PFSK-1 (cell line): ENCODE results near the gene EXOC5.

Experiments
- FOXP2 ChIP-seq: optimal IDR thresholded peaks from 2 replicates; pipeline ENCODE3; 2011; ENCODE audit warnings: borderline replicate concordance, control low read depth, inconsistent platforms; ENCODE audit not compliant: insufficient read depth; ENCODE audit errors: extremely low read length, extremely low read depth
- POLR2AphosphoS5 ChIP-seq: IDR thresholded peaks from 2 replicates; pipeline ENCODE4 v1.6.1; 2012; ENCODE audit warnings: low read depth, mild to moderate bottlenecking, control low read depth, low read length, moderate library complexity
- SIN3A ChIP-seq: IDR thresholded peaks from 2 replicates; pipeline ENCODE4 v1.6.1; 2012; ENCODE audit warnings: mild to moderate bottlenecking, low read length, moderate library complexity, borderline replicate concordance; ENCODE audit not compliant: insufficient read depth
- TAF1 ChIP-seq: IDR thresholded peaks from 2 replicates; pipeline ENCODE4 v1.6.1; 2012; ENCODE audit warnings: low read length, control low read depth, borderline replicate concordance; ENCODE audit not compliant: insufficient read depth
- TF ChIP-seq, protein P1 (sequence below), 2 experiments: IDR thresholded peaks; 2 replicates each; pipeline versions ENCODE4 v1.6.1 to v1.8.0; 2011 to 2012; ENCODE audit warnings: low read depth in 2 of 2, low read length in 2 of 2, control low read depth in 1 of 2, inconsistent platforms in 1 of 2, mild to moderate bottlenecking in 1 of 2, moderate library complexity in 1 of 2; ENCODE audit not compliant: insufficient read depth in 1 of 2

EXOC5 gene

DNA sequence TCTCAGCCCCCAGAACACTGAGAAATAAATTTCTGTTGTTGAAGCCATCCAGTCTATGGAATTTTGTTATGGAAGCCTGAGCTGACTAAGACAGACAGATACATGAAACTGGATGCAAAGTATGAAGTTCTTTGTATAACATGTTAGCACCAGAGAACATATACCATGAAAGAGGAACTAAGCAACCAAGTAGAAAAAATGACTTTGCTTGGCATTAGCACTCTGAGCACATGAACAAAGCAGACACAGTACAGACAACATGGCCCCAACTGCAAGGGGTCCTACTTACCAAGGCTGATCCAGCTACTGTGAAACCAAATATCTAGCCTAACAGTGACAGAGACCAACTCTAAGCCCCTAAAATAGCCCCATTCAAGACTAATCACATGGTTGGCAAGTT lies 13.8 kb downstream of the EXOC5 start:
- TF ChIP-seq SIN3A = no peak
- TF ChIP-seq TAF1 = no peak
- no peak for TF ChIP-seq FOXP2
- no peak for TF ChIP-seq POLR2AphosphoS5
- TF ChIP-seq, protein P1, sequence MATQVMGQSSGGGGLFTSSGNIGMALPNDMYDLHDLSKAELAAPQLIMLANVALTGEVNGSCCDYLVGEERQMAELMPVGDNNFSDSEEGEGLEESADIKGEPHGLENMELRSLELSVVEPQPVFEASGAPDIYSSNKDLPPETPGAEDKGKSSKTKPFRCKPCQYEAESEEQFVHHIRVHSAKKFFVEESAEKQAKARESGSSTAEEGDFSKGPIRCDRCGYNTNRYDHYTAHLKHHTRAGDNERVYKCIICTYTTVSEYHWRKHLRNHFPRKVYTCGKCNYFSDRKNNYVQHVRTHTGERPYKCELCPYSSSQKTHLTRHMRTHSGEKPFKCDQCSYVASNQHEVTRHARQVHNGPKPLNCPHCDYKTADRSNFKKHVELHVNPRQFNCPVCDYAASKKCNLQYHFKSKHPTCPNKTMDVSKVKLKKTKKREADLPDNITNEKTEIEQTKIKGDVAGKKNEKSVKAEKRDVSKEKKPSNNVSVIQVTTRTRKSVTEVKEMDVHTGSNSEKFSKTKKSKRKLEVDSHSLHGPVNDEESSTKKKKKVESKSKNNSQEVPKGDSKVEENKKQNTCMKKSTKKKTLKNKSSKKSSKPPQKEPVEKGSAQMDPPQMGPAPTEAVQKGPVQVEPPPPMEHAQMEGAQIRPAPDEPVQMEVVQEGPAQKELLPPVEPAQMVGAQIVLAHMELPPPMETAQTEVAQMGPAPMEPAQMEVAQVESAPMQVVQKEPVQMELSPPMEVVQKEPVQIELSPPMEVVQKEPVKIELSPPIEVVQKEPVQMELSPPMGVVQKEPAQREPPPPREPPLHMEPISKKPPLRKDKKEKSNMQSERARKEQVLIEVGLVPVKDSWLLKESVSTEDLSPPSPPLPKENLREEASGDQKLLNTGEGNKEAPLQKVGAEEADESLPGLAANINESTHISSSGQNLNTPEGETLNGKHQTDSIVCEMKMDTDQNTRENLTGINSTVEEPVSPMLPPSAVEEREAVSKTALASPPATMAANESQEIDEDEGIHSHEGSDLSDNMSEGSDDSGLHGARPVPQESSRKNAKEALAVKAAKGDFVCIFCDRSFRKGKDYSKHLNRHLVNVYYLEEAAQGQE (IDR thresholded peaks at IDR 0.05; ENCODE audit: insufficient read depth in 1 of 2, low read depth in 2 of 2, low read length in 2 of 2) = no peak

DNA sequence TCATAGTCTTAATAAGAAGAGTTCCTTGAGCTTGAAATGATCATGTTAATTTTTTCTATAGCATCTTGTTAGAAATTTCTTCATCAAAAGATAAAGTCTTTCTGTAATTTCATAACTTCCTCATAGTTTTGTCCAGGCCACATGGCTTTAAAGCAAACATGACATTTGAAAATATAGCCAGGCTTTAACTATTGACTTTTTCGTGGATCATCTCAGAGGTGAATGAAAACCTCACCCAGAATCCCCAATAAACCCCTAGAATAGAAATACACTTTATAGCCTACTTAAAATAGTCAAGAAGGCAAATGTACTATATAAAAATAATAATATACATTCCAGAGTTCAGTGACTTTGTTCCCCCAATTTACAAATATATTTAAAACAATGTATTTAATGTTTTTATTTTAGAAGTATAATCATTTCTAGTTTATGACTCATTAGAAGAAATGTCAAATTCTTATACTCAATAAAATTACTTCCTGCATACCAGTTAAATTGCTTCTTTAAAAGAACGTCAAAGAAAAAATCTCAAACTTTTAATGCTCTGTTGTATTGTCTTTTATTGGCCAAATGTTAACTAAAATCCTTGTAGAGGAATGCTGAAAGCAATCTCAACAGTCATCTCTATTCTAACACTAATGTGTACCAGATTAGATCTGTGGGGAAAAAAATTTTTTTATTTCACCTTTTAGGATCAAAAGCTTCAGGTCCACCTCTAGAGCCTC lies 21.6 kb downstream of the EXOC5 start:
- TF ChIP-seq, protein P1 (IDR thresholded peaks at IDR 0.05; ENCODE audit: insufficient read depth in 1 of 2, low read depth in 2 of 2, low read length in 2 of 2) = no peak
- TF ChIP-seq TAF1 (no peak), FOXP2 (no peak), SIN3A (no peak), POLR2AphosphoS5 (no peak)

DNA sequence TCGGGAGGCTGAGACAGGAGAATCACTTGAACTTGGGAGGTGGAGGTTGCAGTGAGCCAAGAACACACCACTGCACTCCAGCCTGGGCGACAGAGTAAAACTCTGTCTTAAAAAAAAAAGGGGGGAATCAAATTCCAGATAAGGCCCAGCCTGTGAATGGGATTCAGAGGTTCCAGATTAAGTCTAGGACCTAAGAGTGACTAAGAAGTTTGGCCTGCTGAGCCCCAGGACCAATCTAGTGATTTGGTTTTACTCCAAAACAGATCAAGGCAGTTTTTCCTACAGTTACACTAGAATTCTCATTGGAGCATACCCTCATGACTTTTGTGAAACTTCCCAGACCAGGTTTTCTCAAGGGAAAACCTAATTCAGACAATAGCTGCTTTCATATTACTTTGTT lies 22.8 kb downstream of the EXOC5 start:
- TF ChIP-seq SIN3A = no peak
- TF ChIP-seq TAF1 = no peak
- TF ChIP-seq, protein P1 (IDR thresholded peaks at IDR 0.05; ENCODE audit: insufficient read depth in 1 of 2, low read depth in 2 of 2, low read length in 2 of 2) = no peak
- TF ChIP-seq POLR2AphosphoS5 = no peak
- no peak for TF ChIP-seq FOXP2

DNA sequence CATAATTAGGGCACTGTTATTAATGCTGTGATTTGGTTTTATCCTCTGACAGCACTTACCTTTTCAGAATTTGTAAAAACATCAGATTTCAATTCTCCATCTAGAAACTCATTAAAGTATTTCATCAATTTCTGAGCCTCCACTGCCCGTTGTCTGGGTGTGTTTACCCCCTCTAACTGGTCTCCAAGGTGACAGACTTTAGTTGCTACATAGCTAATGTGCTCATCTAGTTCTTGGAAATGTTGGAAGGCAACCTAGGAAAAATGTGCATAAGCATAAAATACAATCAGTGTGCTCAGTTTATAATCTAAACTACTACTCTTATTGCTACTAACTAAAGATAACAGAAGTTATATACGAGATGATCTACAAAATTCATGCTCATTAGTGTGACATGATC lies 24.6 kb downstream of the EXOC5 start:
- no peak for TF ChIP-seq POLR2AphosphoS5
- TF ChIP-seq FOXP2 = no peak
- TF ChIP-seq, protein P1 (IDR thresholded peaks at IDR 0.05; ENCODE audit: insufficient read depth in 1 of 2, low read depth in 2 of 2, low read length in 2 of 2) = no peak
- no peak for TF ChIP-seq SIN3A
- no peak for TF ChIP-seq TAF1

DNA sequence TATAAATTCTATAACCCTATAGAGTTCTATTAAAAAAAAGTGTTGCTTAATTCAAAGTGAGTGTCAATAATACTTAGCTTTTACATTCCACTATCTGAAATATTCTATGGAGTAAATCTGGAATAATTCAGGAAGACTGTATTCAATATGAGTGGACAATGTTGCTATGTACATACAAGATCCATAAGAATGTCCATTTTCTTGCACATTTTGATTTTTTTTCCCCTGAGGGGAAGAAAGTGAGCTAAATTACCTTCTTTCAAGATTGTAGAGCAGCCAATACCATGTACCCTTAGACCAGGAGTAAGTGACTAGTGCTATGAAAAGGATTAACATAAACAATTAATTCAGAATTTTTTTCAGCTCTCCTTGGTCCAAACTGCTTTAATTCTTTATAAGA lies 25.4 kb downstream of the EXOC5 start:
- TF ChIP-seq SIN3A (no peak), POLR2AphosphoS5 (no peak)
